GM21786 (cell line): ENCODE measurements around the gene CUL5.
A peak's percentile ranks its signal among the peaks of the same experiment; 100 is the strongest.
"Not testable (repeated sequence)": the region's sequence is repeated elsewhere in the genome, so short reads cannot be mapped to it uniquely, and the experiment has no call there.

Source experiments
- ATAC-seq: cut with Tn5 transposase; IDR thresholded peaks from one replicate; pipeline ENCODE4 v1.9.1; 2021; ENCODE audit not compliant: unreplicated experiment

CUL5 gene

GRCh38 chr11:108111126-108111525, 102.4 kb downstream of the CUL5 start:
- no peak for ATAC-seq

GRCh38 chr11:108112057-108112456, 103.4 kb downstream of the CUL5 start:
- ATAC-seq = no peak

GRCh38 chr11:108115500-108116140, 106.9 kb downstream of the CUL5 start:
- no peak for ATAC-seq

- no peak for ATAC-seq
Measured at GRCh38 chr11:108117746-108118371, 109.2 kb downstream of the CUL5 start.

- ATAC-seq = not testable (repeated sequence)
Measured at GRCh38 chr11:108120936-108121273, 112.2 kb downstream of the CUL5 start.

GRCh38 chr11:108121274-108122155, 112.8 kb downstream of the CUL5 start, which contains the start of gene ACAT1:
Gene ACAT1 (plus strand): TSS chr11:108121567. CDS start chr11:108121607, 40 bp downstream.
- ATAC-seq = peak; percentile 95

- no peak for ATAC-seq
Measured at GRCh38 chr11:108122166-108122628, 113.5 kb downstream of the CUL5 start.

- no peak for ATAC-seq
Measured at GRCh38 chr11:108125096-108125495, 116.4 kb downstream of the CUL5 start.

- no peak for ATAC-seq
Measured at GRCh38 chr11:108128772-108129171, 120.1 kb downstream of the CUL5 start.

GRCh38 chr11:108131993-108132392, 123.3 kb downstream of the CUL5 start:
- no peak for ATAC-seq

GRCh38 chr11:108132993-108133538, 124.4 kb downstream of the CUL5 start:
- not testable (repeated sequence) for ATAC-seq

- no peak for ATAC-seq
Measured at GRCh38 chr11:108135845-108136544, 127.3 kb downstream of the CUL5 start.

- ATAC-seq = no peak
Measured at GRCh38 chr11:108137212-108137611, 128.5 kb downstream of the CUL5 start.

- no peak for ATAC-seq
Measured at GRCh38 chr11:108142304-108142703, 133.6 kb downstream of the CUL5 start.

- ATAC-seq = no peak
Measured at GRCh38 chr11:108144615-108145014, 135.9 kb downstream of the CUL5 start.

- no peak for ATAC-seq
Measured at GRCh38 chr11:108147150-108147549, 138.5 kb downstream of the CUL5 start.

- no peak for ATAC-seq
Measured at GRCh38 chr11:108148556-108148955, 139.9 kb downstream of the CUL5 start.

GRCh38 chr11:108154591-108154990, 145.9 kb downstream of the CUL5 start:
- no peak for ATAC-seq
